ENCODE results near the gene ICAM5.

DNA sequence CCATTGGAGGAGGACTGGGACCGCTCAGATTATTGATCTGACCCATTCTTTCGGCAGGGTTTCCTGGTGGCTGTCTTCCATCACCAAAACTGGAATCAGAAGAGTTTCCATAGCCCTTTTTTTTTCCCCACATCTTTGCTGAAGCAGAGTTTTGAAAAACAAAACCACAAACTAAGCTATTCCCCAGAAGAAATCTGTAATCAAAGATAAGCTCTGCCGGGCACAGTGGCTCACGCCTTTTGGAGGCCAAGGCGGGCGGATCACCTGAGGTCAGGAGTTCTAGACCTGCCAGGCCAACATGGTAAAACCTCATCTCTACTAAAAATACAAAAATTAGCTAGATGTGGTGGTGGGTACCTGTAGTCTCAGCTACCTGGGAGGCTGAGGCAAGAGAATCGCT, 23.0 kb upstream of the ICAM5 start:
- no peak for TF ChIP-seq POLR2AphosphoS5 (IDR thresholded peaks at IDR 0.05; ENCODE audit: borderline replicate concordance, low read depth, low read length)
- no peak for TF ChIP-seq EZH2 (IDR thresholded peaks at IDR 0.05)
- TF ChIP-seq FOXP2 (optimal IDR thresholded peaks at IDR 0.05; ENCODE audit: control extremely low read depth, extremely low read length, insufficient read depth), result no peak

Data from SK-N-MC (cell line).